ENCODE measurements around the gene PRR12. TPM values are rescaled to one million over a fixed set of nuclear protein-coding genes. Genes with fewer than 3 reads are reported as not detected.

Gene PRR12
- total and polyA plus RNA-seq, 9 of the 15 experiments (the other 6 are each of a cell fraction or from before 2014, with no cell fraction given), result 0.01 to 21.1 (median 0.98) TPM

DNA sequence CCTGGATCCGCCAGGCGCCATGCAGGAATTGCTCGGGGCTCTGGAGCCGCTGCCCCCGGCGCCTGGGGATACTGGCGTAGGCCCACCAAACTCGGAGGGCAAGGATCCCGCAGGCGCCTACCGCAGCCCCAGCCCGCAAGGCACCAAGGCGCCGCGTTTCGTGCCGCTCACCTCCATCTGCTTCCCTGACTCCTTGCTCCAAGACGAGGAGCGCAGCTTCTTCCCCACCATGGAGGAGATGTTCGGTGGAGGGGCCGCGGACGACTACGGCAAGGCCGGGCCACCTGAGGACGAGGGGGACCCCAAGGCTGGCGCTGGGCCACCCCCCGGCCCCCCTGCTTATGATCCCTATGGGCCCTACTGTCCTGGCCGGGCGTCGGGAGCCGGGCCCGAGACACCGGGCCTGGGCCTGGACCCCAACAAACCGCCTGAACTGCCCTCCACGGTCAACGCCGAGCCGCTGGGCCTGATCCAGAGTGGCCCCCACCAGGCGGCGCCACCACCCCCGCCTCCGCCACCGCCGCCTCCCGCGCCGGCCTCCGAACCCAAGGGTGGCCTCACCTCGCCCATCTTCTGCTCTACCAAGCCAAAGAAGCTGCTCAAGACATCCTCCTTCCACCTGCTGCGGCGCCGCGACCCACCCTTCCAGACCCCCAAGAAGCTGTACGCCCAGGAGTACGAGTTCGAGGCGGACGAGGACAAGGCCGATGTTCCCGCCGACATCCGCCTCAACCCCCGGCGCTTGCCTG is 6.1 kb downstream of the PRR12 start:
- CTCF ChIA-PET (ENCODE audit: low intra/inter-chr PET ratio), result no interaction called here
- Histone ChIP-seq H3K27me3 (ENCODE audit: control insufficient read depth in 2 of 2, insufficient read depth in 2 of 2, low read length in 2 of 2) (no peaks in the 10 kb centered on the region), H3K4me3 (no peak overlapping the region), H2AFZ (ENCODE audit: low read depth, low read length) (no peak overlapping the region), H3K9me1 (ENCODE audit: control insufficient read depth, insufficient read depth, low read length) (peaks cover 3% of the 10 kb centered on the region), H3K4me2 (ENCODE audit: insufficient read depth, low read length) (no peak overlapping the region), H3K9me3 (replicated peaks; ENCODE audit: control insufficient read depth, insufficient read depth, low read depth, low read length) (no peaks in the 10 kb centered on the region), H3K9ac (ENCODE audit: insufficient read depth in 1 of 2, low read depth in 2 of 2, low read length in 2 of 2) (no peak overlapping the region), H3K36me3 (ENCODE audit: control insufficient read depth, insufficient read depth, low read length) (peaks cover 79% of the 10 kb centered on the region), H4K20me1 (replicated peaks; ENCODE audit: control insufficient read depth, insufficient read depth, low read length) (peaks cover 6% of the 10 kb centered on the region; the same call in 1 of the 2 replicates), H3K79me2 (ENCODE audit: control insufficient read depth, insufficient read depth, low read length) (peaks cover 31% of the 10 kb centered on the region), H3K4me1 (replicated peaks in 1 of 2; ENCODE audit: control insufficient read depth in 2 of 2, insufficient read depth in 2 of 2, low read length in 2 of 2) (peaks cover 7 to 42% of the 10 kb centered on the region in 2 experiments; a peak in 4 of 5 replicates), H3K27ac (ENCODE audit: extremely low read depth, low read depth, low read length) (no peak overlapping the region)
- peak in 2 of 4 experiments; percentile 13 to 22 for DNase-seq (ENCODE audit: extremely low read depth in 1 of 4, low spot score in 3 of 4)
- BruUV-seq (replicated peaks), result no TSS peak
- in situ Hi-C loops (cut with MboI) (no loop called here), intact Hi-C loops (cut with micrococcal nuclease) (no loop called here)
- FAIRE-seq, result no peak
- WGBS (ENCODE audit: insufficient coverage, low coverage, missing lambda C conversion rate), result 98% methylated on average over 36 of the region's 65 CpGs
- POLR2A ChIA-PET, result interaction anchor here (0.6 kb wide), 2 partner anchors 35 to 39 kb away, joined by 3 read pairs; no protein-coding TSS in a partner anchor
- ATAC-seq, result no peak
- TF ChIP-seq GABPB1 (CRISPR knock-in tag; IDR thresholded peaks at IDR 0.05) (no peak), ZNF592 (IDR thresholded peaks at IDR 0.05) (no peak), ZNF695 (CRISPR knock-in tag; IDR thresholded peaks at IDR 0.05) (no peak), PTRF (tag; IDR thresholded peaks at IDR 0.05) (no peak), ZNF449 (CRISPR knock-in tag; IDR thresholded peaks at IDR 0.05) (no peak), POU5F1 (IDR thresholded peaks at IDR 0.05; ENCODE audit: borderline replicate concordance, low read depth, low read length, partially characterized antibody) (no peak), ZNF24 (IDR thresholded peaks at IDR 0.05) (no peak), ZBTB33 (CRISPR knock-in tag; IDR thresholded peaks at IDR 0.05) (peak; percentile 96), HBP1 (CRISPR knock-in tag; IDR thresholded peaks at IDR 0.05) (no peak)
- TF ChIP-seq, protein P1, sequence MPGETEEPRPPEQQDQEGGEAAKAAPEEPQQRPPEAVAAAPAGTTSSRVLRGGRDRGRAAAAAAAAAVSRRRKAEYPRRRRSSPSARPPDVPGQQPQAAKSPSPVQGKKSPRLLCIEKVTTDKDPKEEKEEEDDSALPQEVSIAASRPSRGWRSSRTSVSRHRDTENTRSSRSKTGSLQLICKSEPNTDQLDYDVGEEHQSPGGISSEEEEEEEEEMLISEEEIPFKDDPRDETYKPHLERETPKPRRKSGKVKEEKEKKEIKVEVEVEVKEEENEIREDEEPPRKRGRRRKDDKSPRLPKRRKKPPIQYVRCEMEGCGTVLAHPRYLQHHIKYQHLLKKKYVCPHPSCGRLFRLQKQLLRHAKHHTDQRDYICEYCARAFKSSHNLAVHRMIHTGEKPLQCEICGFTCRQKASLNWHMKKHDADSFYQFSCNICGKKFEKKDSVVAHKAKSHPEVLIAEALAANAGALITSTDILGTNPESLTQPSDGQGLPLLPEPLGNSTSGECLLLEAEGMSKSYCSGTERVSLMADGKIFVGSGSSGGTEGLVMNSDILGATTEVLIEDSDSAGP (CRISPR knock-in tag; IDR thresholded peaks at IDR 0.05), result no peak

Measured in K562 (cell line).